Pancreas (tissue), 10 donors: ENCODE measurements around the gene PYGO2. TPM values are rescaled to one million over a fixed set of nuclear protein-coding genes. Genes with fewer than 3 reads are reported as not detected.
A peak's percentile ranks its signal among the peaks of the same experiment; 100 is the strongest.

Experiments used
- ATAC-seq, 4 donors: fragments of 200-7000 bp; cut with Tn5 transposase; one replicate each; pipeline versions ENCODE4 v1.8.0 to v1.9.1; 2020; ENCODE audit warnings: mild to moderate bottlenecking in 4 of 4, moderate library complexity in 4 of 4
- DNase-seq, 6 donors: peaks; one replicate each; pipeline ENCODE4 v3.0.0-alpha.2; 2020
- FAIRE-seq: peaks from 2 replicates; lab custom pipeline; 2012; peaks lifted over from hg19 to GRCh38; lab: Jason Lieb, UNC
- H3K27ac ChIP-seq, 4 donors: fragments of 200-600 bp; sonication (generic); 1 replicate in 3 of 4; 2 replicates in 1 of 4; pipeline versions ENCODE4 v1.5.0 to v1.8.0; 2020
- H3K27me3 ChIP-seq, 4 donors: fragments of 200-600 bp; one replicate each; pipeline ENCODE4 v1.8.0; 2021
- H3K36me3 ChIP-seq, 3 donors: fragments of 200-600 bp; sonication (generic) in 1 of 3; one replicate each; pipeline versions ENCODE4 v1.5.0 to v1.8.0; 2020 to 2021
- H3K4me1 ChIP-seq, 3 donors: fragments of 200-600 bp; one replicate each; pipeline ENCODE4 v1.8.0; 2021
- H3K4me3 ChIP-seq, 4 donors: fragments of 200-600 bp; sonication (generic) in 2 of 4; one replicate each; pipeline versions ENCODE4 v1.5.0 to v1.8.0; 2020 to 2021
- H3K9me3 ChIP-seq, 4 donors: fragments of 200-600 bp; one replicate each; pipeline ENCODE4 v1.8.0; 2021
- CTCF ChIP-seq, 4 donors: fragments of 200-600 bp; sonication (generic) in 3 of 4; IDR thresholded peaks; one replicate each; pipeline versions ENCODE4 v1.5.0 to v1.8.0; 2021; ENCODE audit warnings: antibody characterized with exemption in 4 of 4
- WGBS, 2 donors: extraction: QIAGEN DNeasy Blood & Tissue Kit; methylation state at CpG; one replicate each; pipeline ENCODE4 v1.1.7; 2013; 5-methylcytosine and 5-hydroxymethylcytosine counted together
- intact Hi-C, 3 donors: fragments of 100-400 bp; cut with DNase I; formaldehyde crosslinking; loops; one replicate each; pipeline versions ENCODE4 v1.11.1 to v1.14.2; 2022
- polyA plus RNA-seq, 2 donors: library from polyadenylated mRNA; stranded (reverse); fragments of 200-250 nt; gene quantifications; one replicate each; pipeline ENCODE4 v1.2.3, GENCODE V29; 2013
- total RNA-seq, 6 donors: library from RNA; stranded (reverse); fragmentation: NEBNext Ultra II Directional in 4 of 6; extraction: Animal tissue kit (Norgen Biotek cat#: 25700) in 4 of 6; gene quantifications; one replicate each; pipeline versions ENCODE4 v1.2.1 to v1.2.4, GENCODE V29; 2021 to 2023
- donor health status: healthy with polysubstance abuse.
- donor health status: DM: no; HTN: no; CAD: no; lungs with moderate emphysema.
- donor health status: DM: no; HTN: no; CAD: no.
- donor health status: control.
- donor health status: control.
- donor health status: Bipolar disorder and iron deficiency.
- donor health status: DM: yes; HTN: yes; CAD: no.
- donor health status: DM: no; HTN: no; CAD: no.
- donor health status: DM: no; HTN: no; CAD: no.
- donor health status: DM: yes; HTN: yes; CAD: no.

PYGO2 gene
- total and polyA plus RNA-seq, 8 donors: 8.1 to 19.5 (median 12.1) TPM

- no peak for TF ChIP-seq CTCF (IDR thresholded peaks at IDR 0.05)
- WGBS, 2 donors: 0% methylated on average over 18 of the region's 18 CpGs
- DNase-seq: peak in 3 of 6 donors; percentile 84 to 89 (median 84)
- ATAC-seq: peak; percentile 88 to 94 (median 92)
- intact Hi-C loops: no loop called here
- Histone ChIP-seq H3K27me3 (no peaks in the 10 kb centered on the region), H3K9me3 (no peaks in the 10 kb centered on the region), H3K4me3 (peak within 1 kb of the TSS; percentile 8 to 53 (median 36)), H3K27ac (peak within 1 kb of the TSS; percentile 61 to 80 (median 75)), H3K4me1 (peaks cover 15 to 23% (median 18%) of the 10 kb centered on the region in 3 donors), H3K36me3 (peaks cover 0 to 3% (median 0%) of the 10 kb centered on the region in 3 donors)
- no peak for FAIRE-seq
Measured at GRCh38 chr1:154955718-154956543, 5.7 kb downstream of the PYGO2 start, which contains the start of gene PBXIP1. Gene PBXIP1, minus strand, starts transcription at chr1:154956099. Its CDS starts 2,378 bp downstream, at chr1:154953721.

GRCh38 chr1:154955039-154955717, 6.4 kb downstream of the PYGO2 start:
- Histone ChIP-seq H3K4me1 (peaks cover 13 to 16% (median 15%) of the 10 kb centered on the region in 3 donors), H3K27ac (peak overlapping the region; percentile 61 to 80 (median 75)), H3K4me3 (peak overlapping the region; percentile 8 to 53 (median 36)), H3K36me3 (peaks cover 0 to 3% (median 0%) of the 10 kb centered on the region in 3 donors), H3K27me3 (no peaks in the 10 kb centered on the region), H3K9me3 (no peaks in the 10 kb centered on the region)
- ATAC-seq (peak; percentile 35 to 74 (median 60)), FAIRE-seq (no peak), DNase-seq (peak in 2 of 6 donors; percentile 41 to 59)
- intact Hi-C loops: no loop called here
- WGBS, 2 donors: 7 to 12% methylated on average over 4 of the region's 4 CpGs
- no peak for TF ChIP-seq CTCF (IDR thresholded peaks at IDR 0.05)

GRCh38 chr1:154954541-154954940, 7.0 kb downstream of the PYGO2 start:
- FAIRE-seq (no peak), ATAC-seq (no peak), DNase-seq (no peak)
- Histone ChIP-seq H3K4me3 (no peak overlapping the region), H3K4me1 (peaks cover 13 to 16% (median 15%) of the 10 kb centered on the region in 3 donors), H3K36me3 (peaks cover 0 to 3% (median 0%) of the 10 kb centered on the region in 3 donors), H3K27me3 (no peaks in the 10 kb centered on the region), H3K9me3 (no peaks in the 10 kb centered on the region), H3K27ac (no peak overlapping the region)
- intact Hi-C loops: no loop called here
- TF ChIP-seq CTCF (IDR thresholded peaks at IDR 0.05): no peak
- WGBS, 2 donors: 65 to 73% methylated on average over 3 of the region's 3 CpGs

GRCh38 chr1:154953611-154954038, 8.0 kb downstream of the PYGO2 start:
- TF ChIP-seq CTCF (IDR thresholded peaks at IDR 0.05): no peak
- no peaks in the 10 kb centered on the region for H3K9me3 ChIP-seq
- DNase-seq (no peak), ATAC-seq (no peak), FAIRE-seq (no peak)
- intact Hi-C loops: no loop called here
- peaks cover 13 to 16% (median 15%) of the 10 kb centered on the region in 3 donors for H3K4me1 ChIP-seq
- H3K27ac ChIP-seq: no peak overlapping the region
- no peak overlapping the region for H3K4me3 ChIP-seq
- 42 to 60% methylated on average over 2 of the region's 2 CpGs for WGBS, 2 donors
- no peaks in the 10 kb centered on the region for H3K36me3 ChIP-seq
- no peaks in the 10 kb centered on the region for H3K27me3 ChIP-seq
